H1 (cell line): ENCODE measurements around the gene CRELD1. TPM values are rescaled to one million over a fixed set of nuclear protein-coding genes. Genes with fewer than 3 reads are reported as not detected.

Experiments used
- BACH1 ChIP-seq: IDR thresholded peaks from 2 replicates; pipeline ENCODE4 v1.6.1; 2012; ENCODE audit warnings: low read length, improper control_type of control experiment
- KDM4A ChIP-seq: IDR thresholded peaks from one replicate; pipeline ENCODE4 v1.7.1; 2012; ENCODE audit warnings: low read depth, mild to moderate bottlenecking, moderate library complexity, low read length, inconsistent platforms; ENCODE audit not compliant: severe bottlenecking
- NANOG ChIP-seq: IDR thresholded peaks from 2 replicates; pipeline ENCODE4 v1.6.1; 2011; ENCODE audit warnings: low read length, low read depth, mild to moderate bottlenecking, inconsistent platforms; ENCODE audit not compliant: insufficient read depth, poor library complexity, severe bottlenecking
- PHF8 ChIP-seq: fragments of 200-600 bp; sonication (generic); conservative IDR thresholded peaks from 2 replicates; pipeline ENCODE4 v1.7.1; 2012; ENCODE audit warnings: low read depth, mild to moderate bottlenecking, inconsistent platforms, low read length, moderate library complexity
- RXRA ChIP-seq: IDR thresholded peaks from 2 replicates; pipeline ENCODE4 v1.6.1; 2011; ENCODE audit warnings: low read depth, mild to moderate bottlenecking, low read length, moderate library complexity; ENCODE audit not compliant: insufficient read depth
- SP1 ChIP-seq: IDR thresholded peaks from 2 replicates; pipeline ENCODE4 v1.6.1; 2011; ENCODE audit warnings: low read depth, low read length
- TAF7 ChIP-seq: optimal IDR thresholded peaks from 2 replicates; pipeline ENCODE3; 2011; ENCODE audit warnings: low read depth, mild to moderate bottlenecking, inconsistent platforms, low read length, moderate library complexity, borderline replicate concordance
- polyA plus RNA-seq, 7 experiments: library from polyadenylated mRNA; depleted of rRNA in 3 of 7; stranded (reverse) in 5 of 7; unstranded in 2 of 7; fragments of >200 nt in 5 of 7; fragments of 200-250 nt in 2 of 7; gene quantifications; 1 replicate in 5 of 7; 2 replicates in 1 of 7; 4 replicates in 1 of 7; pipeline versions ENCODE4 v1.2.1 to v1.2.3, GENCODE V29; 2011 to 2013; ENCODE audit warnings: missing spikeins in 2 of 7, mixed read lengths in 2 of 7
- total RNA-seq: library from RNA; stranded (reverse); fragmentation: NEBNext Ultra II Directional; extraction: Animal tissue kit (Norgen Biotek cat#: 25700); gene quantifications from 2 replicates; pipeline ENCODE4 v1.2.1, GENCODE V29; 2021
- TF ChIP-seq, protein P1 (sequence below): fragments of 300-600 bp; sonication (generic); IDR thresholded peaks from 2 replicates; pipeline ENCODE4 v1.7.1; 2012; ENCODE audit warnings: low read length, moderate library complexity, mild to moderate bottlenecking, inconsistent platforms; ENCODE audit not compliant: insufficient replicate concordance
- TF ChIP-seq, protein P2 (sequence below), 3 experiments: IDR thresholded peaks; 1 replicate in 2 of 3; 2 replicates in 1 of 3; pipeline versions ENCODE4 v1.5.1 to v1.6.1; 2011; ENCODE audit warnings: low read length in 3 of 3, mild to moderate bottlenecking in 3 of 3, inconsistent platforms in 2 of 3, low read depth in 1 of 3, moderate library complexity in 1 of 3; ENCODE audit not compliant: insufficient read depth in 1 of 3; ENCODE audit errors: control extremely low read depth in 1 of 3

CRELD1 gene
- total and polyA plus RNA-seq, 2 of the 8 experiments (the other 6 are each of a cell fraction or from before 2014, with no cell fraction given), result 12.9 to 15.1 TPM

DNA sequence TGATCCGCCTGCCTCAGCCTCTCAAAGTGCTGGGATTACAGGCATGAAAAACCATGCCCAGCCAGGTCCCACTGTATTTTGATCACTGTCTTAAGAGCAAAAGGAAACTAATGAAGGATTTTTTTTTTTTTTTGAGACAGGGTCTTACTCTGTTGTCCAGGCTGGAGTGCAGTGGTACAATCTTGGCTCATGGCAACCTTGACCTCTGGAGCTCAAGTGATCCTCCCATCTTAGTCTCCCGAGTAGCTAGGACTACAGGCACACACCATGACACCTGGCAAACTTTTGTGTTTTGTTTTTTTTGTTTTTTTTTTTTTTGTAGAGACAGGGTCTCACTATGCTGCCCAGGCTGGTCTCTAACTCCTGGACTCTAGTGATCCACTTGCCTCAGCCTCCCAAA is 46.6 kb downstream of the CRELD1 start (continued):
- TF ChIP-seq, protein P1, sequence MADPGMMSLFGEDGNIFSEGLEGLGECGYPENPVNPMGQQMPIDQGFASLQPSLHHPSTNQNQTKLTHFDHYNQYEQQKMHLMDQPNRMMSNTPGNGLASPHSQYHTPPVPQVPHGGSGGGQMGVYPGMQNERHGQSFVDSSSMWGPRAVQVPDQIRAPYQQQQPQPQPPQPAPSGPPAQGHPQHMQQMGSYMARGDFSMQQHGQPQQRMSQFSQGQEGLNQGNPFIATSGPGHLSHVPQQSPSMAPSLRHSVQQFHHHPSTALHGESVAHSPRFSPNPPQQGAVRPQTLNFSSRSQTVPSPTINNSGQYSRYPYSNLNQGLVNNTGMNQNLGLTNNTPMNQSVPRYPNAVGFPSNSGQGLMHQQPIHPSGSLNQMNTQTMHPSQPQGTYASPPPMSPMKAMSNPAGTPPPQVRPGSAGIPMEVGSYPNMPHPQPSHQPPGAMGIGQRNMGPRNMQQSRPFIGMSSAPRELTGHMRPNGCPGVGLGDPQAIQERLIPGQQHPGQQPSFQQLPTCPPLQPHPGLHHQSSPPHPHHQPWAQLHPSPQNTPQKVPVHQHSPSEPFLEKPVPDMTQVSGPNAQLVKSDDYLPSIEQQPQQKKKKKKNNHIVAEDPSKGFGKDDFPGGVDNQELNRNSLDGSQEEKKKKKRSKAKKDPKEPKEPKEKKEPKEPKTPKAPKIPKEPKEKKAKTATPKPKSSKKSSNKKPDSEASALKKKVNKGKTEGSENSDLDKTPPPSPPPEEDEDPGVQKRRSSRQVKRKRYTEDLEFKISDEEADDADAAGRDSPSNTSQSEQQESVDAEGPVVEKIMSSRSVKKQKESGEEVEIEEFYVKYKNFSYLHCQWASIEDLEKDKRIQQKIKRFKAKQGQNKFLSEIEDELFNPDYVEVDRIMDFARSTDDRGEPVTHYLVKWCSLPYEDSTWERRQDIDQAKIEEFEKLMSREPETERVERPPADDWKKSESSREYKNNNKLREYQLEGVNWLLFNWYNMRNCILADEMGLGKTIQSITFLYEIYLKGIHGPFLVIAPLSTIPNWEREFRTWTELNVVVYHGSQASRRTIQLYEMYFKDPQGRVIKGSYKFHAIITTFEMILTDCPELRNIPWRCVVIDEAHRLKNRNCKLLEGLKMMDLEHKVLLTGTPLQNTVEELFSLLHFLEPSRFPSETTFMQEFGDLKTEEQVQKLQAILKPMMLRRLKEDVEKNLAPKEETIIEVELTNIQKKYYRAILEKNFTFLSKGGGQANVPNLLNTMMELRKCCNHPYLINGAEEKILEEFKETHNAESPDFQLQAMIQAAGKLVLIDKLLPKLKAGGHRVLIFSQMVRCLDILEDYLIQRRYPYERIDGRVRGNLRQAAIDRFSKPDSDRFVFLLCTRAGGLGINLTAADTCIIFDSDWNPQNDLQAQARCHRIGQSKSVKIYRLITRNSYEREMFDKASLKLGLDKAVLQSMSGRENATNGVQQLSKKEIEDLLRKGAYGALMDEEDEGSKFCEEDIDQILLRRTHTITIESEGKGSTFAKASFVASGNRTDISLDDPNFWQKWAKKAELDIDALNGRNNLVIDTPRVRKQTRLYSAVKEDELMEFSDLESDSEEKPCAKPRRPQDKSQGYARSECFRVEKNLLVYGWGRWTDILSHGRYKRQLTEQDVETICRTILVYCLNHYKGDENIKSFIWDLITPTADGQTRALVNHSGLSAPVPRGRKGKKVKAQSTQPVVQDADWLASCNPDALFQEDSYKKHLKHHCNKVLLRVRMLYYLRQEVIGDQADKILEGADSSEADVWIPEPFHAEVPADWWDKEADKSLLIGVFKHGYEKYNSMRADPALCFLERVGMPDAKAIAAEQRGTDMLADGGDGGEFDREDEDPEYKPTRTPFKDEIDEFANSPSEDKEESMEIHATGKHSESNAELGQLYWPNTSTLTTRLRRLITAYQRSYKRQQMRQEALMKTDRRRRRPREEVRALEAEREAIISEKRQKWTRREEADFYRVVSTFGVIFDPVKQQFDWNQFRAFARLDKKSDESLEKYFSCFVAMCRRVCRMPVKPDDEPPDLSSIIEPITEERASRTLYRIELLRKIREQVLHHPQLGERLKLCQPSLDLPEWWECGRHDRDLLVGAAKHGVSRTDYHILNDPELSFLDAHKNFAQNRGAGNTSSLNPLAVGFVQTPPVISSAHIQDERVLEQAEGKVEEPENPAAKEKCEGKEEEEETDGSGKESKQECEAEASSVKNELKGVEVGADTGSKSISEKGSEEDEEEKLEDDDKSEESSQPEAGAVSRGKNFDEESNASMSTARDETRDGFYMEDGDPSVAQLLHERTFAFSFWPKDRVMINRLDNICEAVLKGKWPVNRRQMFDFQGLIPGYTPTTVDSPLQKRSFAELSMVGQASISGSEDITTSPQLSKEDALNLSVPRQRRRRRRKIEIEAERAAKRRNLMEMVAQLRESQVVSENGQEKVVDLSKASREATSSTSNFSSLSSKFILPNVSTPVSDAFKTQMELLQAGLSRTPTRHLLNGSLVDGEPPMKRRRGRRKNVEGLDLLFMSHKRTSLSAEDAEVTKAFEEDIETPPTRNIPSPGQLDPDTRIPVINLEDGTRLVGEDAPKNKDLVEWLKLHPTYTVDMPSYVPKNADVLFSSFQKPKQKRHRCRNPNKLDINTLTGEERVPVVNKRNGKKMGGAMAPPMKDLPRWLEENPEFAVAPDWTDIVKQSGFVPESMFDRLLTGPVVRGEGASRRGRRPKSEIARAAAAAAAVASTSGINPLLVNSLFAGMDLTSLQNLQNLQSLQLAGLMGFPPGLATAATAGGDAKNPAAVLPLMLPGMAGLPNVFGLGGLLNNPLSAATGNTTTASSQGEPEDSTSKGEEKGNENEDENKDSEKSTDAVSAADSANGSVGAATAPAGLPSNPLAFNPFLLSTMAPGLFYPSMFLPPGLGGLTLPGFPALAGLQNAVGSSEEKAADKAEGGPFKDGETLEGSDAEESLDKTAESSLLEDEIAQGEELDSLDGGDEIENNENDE, result no peak
- TF ChIP-seq SP1 (no peak), BACH1 (no peak), TAF7 (no peak), NANOG (no peak), PHF8 (no peak), RXRA (no peak), KDM4A (no peak)
- TF ChIP-seq, protein P2, sequence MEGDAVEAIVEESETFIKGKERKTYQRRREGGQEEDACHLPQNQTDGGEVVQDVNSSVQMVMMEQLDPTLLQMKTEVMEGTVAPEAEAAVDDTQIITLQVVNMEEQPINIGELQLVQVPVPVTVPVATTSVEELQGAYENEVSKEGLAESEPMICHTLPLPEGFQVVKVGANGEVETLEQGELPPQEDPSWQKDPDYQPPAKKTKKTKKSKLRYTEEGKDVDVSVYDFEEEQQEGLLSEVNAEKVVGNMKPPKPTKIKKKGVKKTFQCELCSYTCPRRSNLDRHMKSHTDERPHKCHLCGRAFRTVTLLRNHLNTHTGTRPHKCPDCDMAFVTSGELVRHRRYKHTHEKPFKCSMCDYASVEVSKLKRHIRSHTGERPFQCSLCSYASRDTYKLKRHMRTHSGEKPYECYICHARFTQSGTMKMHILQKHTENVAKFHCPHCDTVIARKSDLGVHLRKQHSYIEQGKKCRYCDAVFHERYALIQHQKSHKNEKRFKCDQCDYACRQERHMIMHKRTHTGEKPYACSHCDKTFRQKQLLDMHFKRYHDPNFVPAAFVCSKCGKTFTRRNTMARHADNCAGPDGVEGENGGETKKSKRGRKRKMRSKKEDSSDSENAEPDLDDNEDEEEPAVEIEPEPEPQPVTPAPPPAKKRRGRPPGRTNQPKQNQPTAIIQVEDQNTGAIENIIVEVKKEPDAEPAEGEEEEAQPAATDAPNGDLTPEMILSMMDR (IDR thresholded peaks at IDR 0.05; ENCODE audit: control extremely low read depth in 1 of 3, insufficient read depth in 1 of 3, low read depth in 1 of 3, low read length in 3 of 3), result no peak
